ENCODE data around the gene USP49. TPM values are rescaled to one million over a fixed set of nuclear protein-coding genes. Genes with fewer than 3 reads are reported as not detected.

Gene USP49
- total and polyA plus RNA-seq, 2 of the 13 experiments (the other 11 are each of a cell fraction or from before 2014, with no cell fraction given): 2.9 to 4.3 TPM

- no TSS peak for BruUV-seq (replicated peaks)
- DNase-seq (ENCODE audit: low spot score): no peak
- H3K79me2 ChIP-seq (ENCODE audit: insufficient read depth, low read length): no peaks in the 10 kb centered on the region
- ChIA-PET CTCF (ENCODE audit: low intra/inter-chr PET ratio, low total read pairs) (no interaction called here), POLR2A (no interaction called here)
- no peaks in the 10 kb centered on the region for H3K9me3 ChIP-seq (ENCODE audit: low read length)
- in situ Hi-C loops (cut with HindIII; ENCODE audit: extremely low pct_ligation_motif_present, low pct_unique_long_range_greater_than_20kb) (no loop called here), intact Hi-C loops (cut with micrococcal nuclease; ENCODE audit: unreplicated experiment) (no loop called here)
- no peak overlapping the region for H3K9ac ChIP-seq (ENCODE audit: insufficient read depth, low read depth, low read length)
- 85% methylated on average over 4 of the region's 4 CpGs for WGBS (ENCODE audit: low lambda C conversion rate)
- no peak for TF ChIP-seq ZFP36L1 (CRISPR knock-in tag; IDR thresholded peaks at IDR 0.05)
- no peak for TF ChIP-seq KLF12 (CRISPR knock-in tag; IDR thresholded peaks at IDR 0.05; ENCODE audit: borderline replicate concordance)
- TF ChIP-seq NFYC (CRISPR knock-in tag; IDR thresholded peaks at IDR 0.05): no peak
- no peak for TF ChIP-seq MAFK (conservative IDR thresholded peaks at IDR 0.05 in 1 of 2, IDR thresholded peaks at IDR 0.05 in 1 of 2; ENCODE audit: low read length in 2 of 2)
- no peak for TF ChIP-seq SMYD3 (CRISPR knock-in tag; IDR thresholded peaks at IDR 0.05)
- TF ChIP-seq, protein P1, sequence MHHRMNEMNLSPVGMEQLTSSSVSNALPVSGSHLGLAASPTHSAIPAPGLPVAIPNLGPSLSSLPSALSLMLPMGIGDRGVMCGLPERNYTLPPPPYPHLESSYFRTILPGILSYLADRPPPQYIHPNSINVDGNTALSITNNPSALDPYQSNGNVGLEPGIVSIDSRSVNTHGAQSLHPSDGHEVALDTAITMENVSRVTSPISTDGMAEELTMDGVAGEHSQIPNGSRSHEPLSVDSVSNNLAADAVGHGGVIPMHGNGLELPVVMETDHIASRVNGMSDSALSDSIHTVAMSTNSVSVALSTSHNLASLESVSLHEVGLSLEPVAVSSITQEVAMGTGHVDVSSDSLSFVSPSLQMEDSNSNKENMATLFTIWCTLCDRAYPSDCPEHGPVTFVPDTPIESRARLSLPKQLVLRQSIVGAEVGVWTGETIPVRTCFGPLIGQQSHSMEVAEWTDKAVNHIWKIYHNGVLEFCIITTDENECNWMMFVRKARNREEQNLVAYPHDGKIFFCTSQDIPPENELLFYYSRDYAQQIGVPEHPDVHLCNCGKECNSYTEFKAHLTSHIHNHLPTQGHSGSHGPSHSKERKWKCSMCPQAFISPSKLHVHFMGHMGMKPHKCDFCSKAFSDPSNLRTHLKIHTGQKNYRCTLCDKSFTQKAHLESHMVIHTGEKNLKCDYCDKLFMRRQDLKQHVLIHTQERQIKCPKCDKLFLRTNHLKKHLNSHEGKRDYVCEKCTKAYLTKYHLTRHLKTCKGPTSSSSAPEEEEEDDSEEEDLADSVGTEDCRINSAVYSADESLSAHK (CRISPR knock-in tag; IDR thresholded peaks at IDR 0.05; ENCODE audit: borderline replicate concordance): no peak
- TF ChIP-seq MEF2D (CRISPR knock-in tag; IDR thresholded peaks at IDR 0.05): no peak
- no peak for TF ChIP-seq ZNF629 (CRISPR knock-in tag; conservative IDR thresholded peaks at IDR 0.05)
- no peak for TF ChIP-seq SMARCC2 (IDR thresholded peaks at IDR 0.05)
- no peak for TF ChIP-seq ZIK1 (CRISPR knock-in tag; IDR thresholded peaks at IDR 0.05; ENCODE audit: borderline replicate concordance, low read depth)
- TF ChIP-seq TGIF2 (CRISPR knock-in tag; IDR thresholded peaks at IDR 0.05): no peak
- TF ChIP-seq ZNF746 (CRISPR knock-in tag; IDR thresholded peaks at IDR 0.05): no peak
- no peak for TF ChIP-seq ZBTB26 (CRISPR knock-in tag; IDR thresholded peaks at IDR 0.05; ENCODE audit: borderline replicate concordance)
- no peak for TF ChIP-seq MED1 (CRISPR knock-in tag; IDR thresholded peaks at IDR 0.05)
- no peak for TF ChIP-seq ZNF883 (CRISPR knock-in tag; IDR thresholded peaks at IDR 0.05; ENCODE audit: not compliant biosample characterization)
- TF ChIP-seq PCBP1 (IDR thresholded peaks at IDR 0.05; ENCODE audit: borderline replicate concordance, low read depth, low read length): no peak
- TF ChIP-seq CEBPG (CRISPR knock-in tag; IDR thresholded peaks at IDR 0.05): no peak
- no peak overlapping the region for H3K4me3 ChIP-seq (replicated peaks in 1 of 3; ENCODE audit: insufficient read depth in 1 of 3, low read depth in 2 of 3, low read length in 3 of 3)
- FAIRE-seq: no peak
- ATAC-seq: no peak
- no peaks in the 10 kb centered on the region for H4K20me1 ChIP-seq (ENCODE audit: insufficient read depth, low read length)
- H2AFZ ChIP-seq (ENCODE audit: low read length): no peak overlapping the region
- H3K36me3 ChIP-seq (replicated peaks in 1 of 2; ENCODE audit: control insufficient read depth in 1 of 2, insufficient read depth in 2 of 2, low read length in 2 of 2): no peaks in the 10 kb centered on the region
- no peak overlapping the region for H3K27ac ChIP-seq (ENCODE audit: extremely low read length, insufficient read depth, low read length)
- H3K4me2 ChIP-seq (ENCODE audit: low read depth, low read length): no peak overlapping the region
- no peaks in the 10 kb centered on the region for H3K27me3 ChIP-seq (ENCODE audit: control insufficient read depth in 1 of 2, insufficient read depth in 2 of 2, low read length in 2 of 2)
- no peaks in the 10 kb centered on the region for H3K4me1 ChIP-seq (ENCODE audit: insufficient read depth, low read length)
Measured at GRCh38 chr6:41818271-41819054, 76.7 kb downstream of the USP49 start.
